ENCODE results near the gene C1QB. TPM values are rescaled to one million over a fixed set of nuclear protein-coding genes. Genes with fewer than 3 reads are reported as not detected.

The C1QB gene
- total and polyA plus RNA-seq, 2 of the 8 experiments (the other 6 are each of a cell fraction or from before 2014, with no cell fraction given), result not detected

DNA sequence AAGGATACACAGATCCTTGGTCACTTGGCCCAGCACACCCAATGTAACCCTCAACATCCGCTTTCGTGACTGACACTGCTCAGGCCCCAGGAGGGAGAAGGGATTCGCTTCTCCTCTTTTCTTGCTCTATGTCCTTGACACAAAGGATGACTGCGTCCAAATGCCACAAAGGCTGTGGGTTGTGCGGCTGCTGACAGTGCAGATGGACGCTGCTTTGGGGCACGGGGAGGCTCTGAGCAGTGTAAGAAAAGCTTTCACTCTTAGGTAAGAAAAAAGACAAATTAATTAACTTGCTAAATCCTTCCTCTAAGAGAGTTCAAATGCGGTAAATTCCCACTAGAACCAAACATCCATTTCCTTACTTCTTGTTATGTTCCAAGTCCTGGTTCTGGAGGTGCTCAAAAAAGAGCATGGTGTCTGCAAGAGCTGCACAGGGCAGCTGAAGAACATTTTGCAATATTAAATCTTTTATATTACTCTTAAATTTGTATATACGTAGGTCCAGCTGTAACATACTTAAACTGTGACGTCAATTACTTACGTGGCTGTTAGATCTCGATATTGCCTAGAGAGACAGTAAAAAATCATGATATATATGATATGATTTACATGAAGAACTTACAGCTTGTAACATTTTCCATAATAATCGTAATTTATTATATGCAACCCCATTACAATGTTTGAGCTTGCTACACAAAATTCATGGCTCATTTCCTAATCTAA lies 38.2 kb downstream of the C1QB start (continued):
- TF ChIP-seq, protein P1, sequence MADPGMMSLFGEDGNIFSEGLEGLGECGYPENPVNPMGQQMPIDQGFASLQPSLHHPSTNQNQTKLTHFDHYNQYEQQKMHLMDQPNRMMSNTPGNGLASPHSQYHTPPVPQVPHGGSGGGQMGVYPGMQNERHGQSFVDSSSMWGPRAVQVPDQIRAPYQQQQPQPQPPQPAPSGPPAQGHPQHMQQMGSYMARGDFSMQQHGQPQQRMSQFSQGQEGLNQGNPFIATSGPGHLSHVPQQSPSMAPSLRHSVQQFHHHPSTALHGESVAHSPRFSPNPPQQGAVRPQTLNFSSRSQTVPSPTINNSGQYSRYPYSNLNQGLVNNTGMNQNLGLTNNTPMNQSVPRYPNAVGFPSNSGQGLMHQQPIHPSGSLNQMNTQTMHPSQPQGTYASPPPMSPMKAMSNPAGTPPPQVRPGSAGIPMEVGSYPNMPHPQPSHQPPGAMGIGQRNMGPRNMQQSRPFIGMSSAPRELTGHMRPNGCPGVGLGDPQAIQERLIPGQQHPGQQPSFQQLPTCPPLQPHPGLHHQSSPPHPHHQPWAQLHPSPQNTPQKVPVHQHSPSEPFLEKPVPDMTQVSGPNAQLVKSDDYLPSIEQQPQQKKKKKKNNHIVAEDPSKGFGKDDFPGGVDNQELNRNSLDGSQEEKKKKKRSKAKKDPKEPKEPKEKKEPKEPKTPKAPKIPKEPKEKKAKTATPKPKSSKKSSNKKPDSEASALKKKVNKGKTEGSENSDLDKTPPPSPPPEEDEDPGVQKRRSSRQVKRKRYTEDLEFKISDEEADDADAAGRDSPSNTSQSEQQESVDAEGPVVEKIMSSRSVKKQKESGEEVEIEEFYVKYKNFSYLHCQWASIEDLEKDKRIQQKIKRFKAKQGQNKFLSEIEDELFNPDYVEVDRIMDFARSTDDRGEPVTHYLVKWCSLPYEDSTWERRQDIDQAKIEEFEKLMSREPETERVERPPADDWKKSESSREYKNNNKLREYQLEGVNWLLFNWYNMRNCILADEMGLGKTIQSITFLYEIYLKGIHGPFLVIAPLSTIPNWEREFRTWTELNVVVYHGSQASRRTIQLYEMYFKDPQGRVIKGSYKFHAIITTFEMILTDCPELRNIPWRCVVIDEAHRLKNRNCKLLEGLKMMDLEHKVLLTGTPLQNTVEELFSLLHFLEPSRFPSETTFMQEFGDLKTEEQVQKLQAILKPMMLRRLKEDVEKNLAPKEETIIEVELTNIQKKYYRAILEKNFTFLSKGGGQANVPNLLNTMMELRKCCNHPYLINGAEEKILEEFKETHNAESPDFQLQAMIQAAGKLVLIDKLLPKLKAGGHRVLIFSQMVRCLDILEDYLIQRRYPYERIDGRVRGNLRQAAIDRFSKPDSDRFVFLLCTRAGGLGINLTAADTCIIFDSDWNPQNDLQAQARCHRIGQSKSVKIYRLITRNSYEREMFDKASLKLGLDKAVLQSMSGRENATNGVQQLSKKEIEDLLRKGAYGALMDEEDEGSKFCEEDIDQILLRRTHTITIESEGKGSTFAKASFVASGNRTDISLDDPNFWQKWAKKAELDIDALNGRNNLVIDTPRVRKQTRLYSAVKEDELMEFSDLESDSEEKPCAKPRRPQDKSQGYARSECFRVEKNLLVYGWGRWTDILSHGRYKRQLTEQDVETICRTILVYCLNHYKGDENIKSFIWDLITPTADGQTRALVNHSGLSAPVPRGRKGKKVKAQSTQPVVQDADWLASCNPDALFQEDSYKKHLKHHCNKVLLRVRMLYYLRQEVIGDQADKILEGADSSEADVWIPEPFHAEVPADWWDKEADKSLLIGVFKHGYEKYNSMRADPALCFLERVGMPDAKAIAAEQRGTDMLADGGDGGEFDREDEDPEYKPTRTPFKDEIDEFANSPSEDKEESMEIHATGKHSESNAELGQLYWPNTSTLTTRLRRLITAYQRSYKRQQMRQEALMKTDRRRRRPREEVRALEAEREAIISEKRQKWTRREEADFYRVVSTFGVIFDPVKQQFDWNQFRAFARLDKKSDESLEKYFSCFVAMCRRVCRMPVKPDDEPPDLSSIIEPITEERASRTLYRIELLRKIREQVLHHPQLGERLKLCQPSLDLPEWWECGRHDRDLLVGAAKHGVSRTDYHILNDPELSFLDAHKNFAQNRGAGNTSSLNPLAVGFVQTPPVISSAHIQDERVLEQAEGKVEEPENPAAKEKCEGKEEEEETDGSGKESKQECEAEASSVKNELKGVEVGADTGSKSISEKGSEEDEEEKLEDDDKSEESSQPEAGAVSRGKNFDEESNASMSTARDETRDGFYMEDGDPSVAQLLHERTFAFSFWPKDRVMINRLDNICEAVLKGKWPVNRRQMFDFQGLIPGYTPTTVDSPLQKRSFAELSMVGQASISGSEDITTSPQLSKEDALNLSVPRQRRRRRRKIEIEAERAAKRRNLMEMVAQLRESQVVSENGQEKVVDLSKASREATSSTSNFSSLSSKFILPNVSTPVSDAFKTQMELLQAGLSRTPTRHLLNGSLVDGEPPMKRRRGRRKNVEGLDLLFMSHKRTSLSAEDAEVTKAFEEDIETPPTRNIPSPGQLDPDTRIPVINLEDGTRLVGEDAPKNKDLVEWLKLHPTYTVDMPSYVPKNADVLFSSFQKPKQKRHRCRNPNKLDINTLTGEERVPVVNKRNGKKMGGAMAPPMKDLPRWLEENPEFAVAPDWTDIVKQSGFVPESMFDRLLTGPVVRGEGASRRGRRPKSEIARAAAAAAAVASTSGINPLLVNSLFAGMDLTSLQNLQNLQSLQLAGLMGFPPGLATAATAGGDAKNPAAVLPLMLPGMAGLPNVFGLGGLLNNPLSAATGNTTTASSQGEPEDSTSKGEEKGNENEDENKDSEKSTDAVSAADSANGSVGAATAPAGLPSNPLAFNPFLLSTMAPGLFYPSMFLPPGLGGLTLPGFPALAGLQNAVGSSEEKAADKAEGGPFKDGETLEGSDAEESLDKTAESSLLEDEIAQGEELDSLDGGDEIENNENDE (IDR thresholded peaks at IDR 0.05; ENCODE audit: insufficient replicate concordance, low read length), result no peak
- TF ChIP-seq JUN (IDR thresholded peaks at IDR 0.05; ENCODE audit: low read depth, low read length) (no peak), TAF1 (IDR thresholded peaks at IDR 0.05; ENCODE audit: low read depth, low read length) (no peak), SUZ12 (IDR thresholded peaks at IDR 0.05; ENCODE audit: low read length) (no peak), SIX5 (IDR thresholded peaks at IDR 0.05; ENCODE audit: low read depth, low read length) (no peak), CBX8 (IDR thresholded peaks at IDR 0.05; ENCODE audit: borderline replicate concordance, low read depth, low read length) (no peak), RXRA (IDR thresholded peaks at IDR 0.05; ENCODE audit: insufficient read depth, low read depth, low read length) (no peak), SRF (IDR thresholded peaks at IDR 0.05; ENCODE audit: low read depth, low read length) (no peak), EP300 (IDR thresholded peaks at IDR 0.05; ENCODE audit: borderline replicate concordance in 1 of 2, low read depth in 2 of 2, low read length in 2 of 2) (no peak)
- TF ChIP-seq, protein P2, sequence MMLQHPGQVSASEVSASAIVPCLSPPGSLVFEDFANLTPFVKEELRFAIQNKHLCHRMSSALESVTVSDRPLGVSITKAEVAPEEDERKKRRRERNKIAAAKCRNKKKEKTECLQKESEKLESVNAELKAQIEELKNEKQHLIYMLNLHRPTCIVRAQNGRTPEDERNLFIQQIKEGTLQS (IDR thresholded peaks at IDR 0.05; ENCODE audit: insufficient read depth, low read depth, low read length), result no peak
